KMS-11 (cell line): ENCODE measurements around the gene CHID1.

ENCODE experiments used
- H2AFZ ChIP-seq: fragments of 200-600 bp; sonication (generic); 2 replicates; pipeline ENCODE4 v1.6.1; 2016; ENCODE audit warnings: antibody characterized with exemption, mixed run types, low read depth
- H3K27ac ChIP-seq: fragments of 200-600 bp; sonication (generic); 2 replicates; pipeline ENCODE4 v1.6.1; 2016; ENCODE audit warnings: mild to moderate bottlenecking, mixed run types
- H3K27me3 ChIP-seq: fragments of 200-600 bp; sonication (generic); 2 replicates; pipeline ENCODE4 v1.6.1; 2017; ENCODE audit warnings: mild to moderate bottlenecking, low read depth, mixed run types, moderate library complexity; ENCODE audit not compliant: insufficient read depth
- H3K36me3 ChIP-seq: fragments of 200-600 bp; sonication (generic); 2 replicates; pipeline ENCODE4 v1.6.1; 2017; ENCODE audit warnings: mild to moderate bottlenecking, mixed run types; ENCODE audit not compliant: insufficient read depth
- H3K4me1 ChIP-seq: fragments of 200-600 bp; sonication (generic); 2 replicates; pipeline ENCODE4 v1.6.1; 2016; ENCODE audit warnings: mild to moderate bottlenecking, low read depth, mixed run types; ENCODE audit not compliant: poor library complexity, severe bottlenecking
- H3K4me2 ChIP-seq: fragments of 200-600 bp; sonication (generic); 2 replicates; pipeline ENCODE4 v1.7.0; 2016; ENCODE audit warnings: mild to moderate bottlenecking, mixed run types
- H3K4me3 ChIP-seq: fragments of 200-600 bp; sonication (generic); IDR thresholded peaks from 2 replicates; pipeline ENCODE4 v1.6.1; 2017; ENCODE audit warnings: low read depth, low read length, mixed read lengths; ENCODE audit not compliant: insufficient read depth
- H3K79me2 ChIP-seq: fragments of 200-600 bp; sonication (generic); 2 replicates; pipeline ENCODE4 v1.6.1; 2016; ENCODE audit warnings: low read depth, mixed run types; ENCODE audit not compliant: insufficient read depth
- H3K9ac ChIP-seq: fragments of 200-600 bp; sonication (generic); 2 replicates; pipeline ENCODE4 v1.6.1; 2016; ENCODE audit warnings: mild to moderate bottlenecking, mixed run types
- H4K20me1 ChIP-seq: fragments of 200-600 bp; sonication (generic); 2 replicates; pipeline ENCODE4 v1.6.1; 2016; ENCODE audit warnings: mild to moderate bottlenecking, mixed run types; ENCODE audit not compliant: insufficient read depth
- TF ChIP-seq, protein P1 (sequence below): fragments of 200-600 bp; sonication (generic); conservative IDR thresholded peaks from 2 replicates; pipeline ENCODE4 v1.6.1; 2017; ENCODE audit warnings: low read depth, mild to moderate bottlenecking, antibody characterized with exemption, low read length, moderate library complexity, mixed read lengths

CHID1 gene

DNA sequence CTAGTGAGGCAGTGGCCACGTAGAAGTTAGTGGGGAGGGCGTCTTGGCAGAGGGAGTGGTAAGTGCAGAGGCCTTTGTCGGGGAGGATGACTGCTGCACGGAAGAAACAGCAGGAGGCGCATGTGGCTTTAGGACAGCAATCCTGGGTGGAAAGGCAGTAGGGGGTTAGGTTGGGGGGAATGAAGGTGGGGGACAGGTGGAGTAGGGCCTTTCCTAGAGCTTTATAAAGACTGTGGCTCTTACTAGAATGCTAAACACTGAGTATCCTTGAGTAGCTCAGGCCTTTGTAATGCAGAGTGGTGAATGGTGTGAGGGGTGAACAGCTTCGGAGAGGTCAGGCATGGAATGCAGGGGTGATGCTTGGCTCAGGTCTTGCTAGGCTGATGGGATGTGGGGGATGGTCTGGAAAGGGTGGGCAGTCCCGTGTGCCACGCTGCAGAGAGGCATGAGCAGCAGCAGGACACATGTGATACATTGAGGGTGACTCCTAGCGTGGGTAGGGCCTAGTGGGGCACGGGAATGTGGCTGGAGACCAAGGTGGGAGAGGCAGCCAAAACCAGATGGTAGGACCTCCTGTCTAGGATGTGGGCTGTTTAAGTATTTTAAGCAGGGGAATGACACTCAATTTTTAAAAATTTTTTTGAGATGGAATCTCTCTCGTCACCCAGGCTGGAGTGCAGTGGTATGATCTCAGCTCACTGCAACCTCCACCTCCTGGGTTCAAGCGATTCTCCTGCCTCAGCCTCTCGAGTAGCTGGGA, 34.3 kb upstream of the CHID1 start:
- H3K27ac ChIP-seq: no peak overlapping the region
- H4K20me1 ChIP-seq: no peaks in the 10 kb centered on the region
- peaks cover 32% of the 10 kb centered on the region for H3K79me2 ChIP-seq
- no peak overlapping the region for H2AFZ ChIP-seq
- H3K4me2 ChIP-seq: no peak overlapping the region
- H3K27me3 ChIP-seq: no peaks in the 10 kb centered on the region
- TF ChIP-seq, protein P1, sequence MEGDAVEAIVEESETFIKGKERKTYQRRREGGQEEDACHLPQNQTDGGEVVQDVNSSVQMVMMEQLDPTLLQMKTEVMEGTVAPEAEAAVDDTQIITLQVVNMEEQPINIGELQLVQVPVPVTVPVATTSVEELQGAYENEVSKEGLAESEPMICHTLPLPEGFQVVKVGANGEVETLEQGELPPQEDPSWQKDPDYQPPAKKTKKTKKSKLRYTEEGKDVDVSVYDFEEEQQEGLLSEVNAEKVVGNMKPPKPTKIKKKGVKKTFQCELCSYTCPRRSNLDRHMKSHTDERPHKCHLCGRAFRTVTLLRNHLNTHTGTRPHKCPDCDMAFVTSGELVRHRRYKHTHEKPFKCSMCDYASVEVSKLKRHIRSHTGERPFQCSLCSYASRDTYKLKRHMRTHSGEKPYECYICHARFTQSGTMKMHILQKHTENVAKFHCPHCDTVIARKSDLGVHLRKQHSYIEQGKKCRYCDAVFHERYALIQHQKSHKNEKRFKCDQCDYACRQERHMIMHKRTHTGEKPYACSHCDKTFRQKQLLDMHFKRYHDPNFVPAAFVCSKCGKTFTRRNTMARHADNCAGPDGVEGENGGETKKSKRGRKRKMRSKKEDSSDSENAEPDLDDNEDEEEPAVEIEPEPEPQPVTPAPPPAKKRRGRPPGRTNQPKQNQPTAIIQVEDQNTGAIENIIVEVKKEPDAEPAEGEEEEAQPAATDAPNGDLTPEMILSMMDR: no peak
- H3K36me3 ChIP-seq: no peaks in the 10 kb centered on the region
- H3K4me3 ChIP-seq: no peak overlapping the region
- H3K4me1 ChIP-seq: no peaks in the 10 kb centered on the region
- no peak overlapping the region for H3K9ac ChIP-seq

- Histone ChIP-seq H3K27me3 (no peaks in the 10 kb centered on the region), H3K4me1 (no peaks in the 10 kb centered on the region), H3K79me2 (peaks cover 51% of the 10 kb centered on the region), H3K27ac (no peak overlapping the region), H3K36me3 (no peaks in the 10 kb centered on the region), H3K4me3 (no peak overlapping the region), H3K9ac (no peak overlapping the region), H3K4me2 (no peak overlapping the region), H4K20me1 (no peaks in the 10 kb centered on the region), H2AFZ (no peak overlapping the region)
- TF ChIP-seq, protein P1: no peak
Observed at GRCh38 chr11:942823-943222, 32.2 kb upstream of the CHID1 start.

GRCh38 chr11:940496-941135, 30.0 kb upstream of the CHID1 start:
- Histone ChIP-seq H3K4me3 (no peak overlapping the region), H3K27ac (no peak overlapping the region), H3K9ac (no peak overlapping the region), H3K79me2 (peaks cover 63% of the 10 kb centered on the region), H3K36me3 (no peaks in the 10 kb centered on the region), H4K20me1 (no peaks in the 10 kb centered on the region), H3K4me2 (no peak overlapping the region), H3K4me1 (no peaks in the 10 kb centered on the region), H3K27me3 (no peaks in the 10 kb centered on the region), H2AFZ (no peak overlapping the region)
- TF ChIP-seq, protein P1: no peak

- H2AFZ ChIP-seq: no peak overlapping the region
Observed at GRCh38 chr11:937841-938261, 27.2 kb upstream of the CHID1 start.

More at GRCh38 chr11:937841-938261, 27.2 kb upstream of the CHID1 start:
- Histone ChIP-seq H3K4me3 (no peak overlapping the region), H3K9ac (no peak overlapping the region), H3K36me3 (no peaks in the 10 kb centered on the region), H3K4me2 (no peak overlapping the region), H3K27me3 (no peaks in the 10 kb centered on the region), H4K20me1 (no peaks in the 10 kb centered on the region), H3K4me1 (no peaks in the 10 kb centered on the region), H3K27ac (no peak overlapping the region), H3K79me2 (peaks cover 79% of the 10 kb centered on the region)
- TF ChIP-seq, protein P1: no peak
